IMR-90 (cell line): Measurements from ENCODE around the gene TIAM1. TPM values are rescaled to one million over a fixed set of nuclear protein-coding genes. Genes with fewer than 3 reads are reported as not detected.

Experiments
- ATAC-seq: fragments of 200-7000 bp; cut with Tn5 transposase; 2 replicates; pipeline ENCODE4 v1.9.1; 2020; ENCODE audit warnings: low read depth, mild to moderate bottlenecking, moderate library complexity
- BruUV-seq: library from RNA; stranded (reverse); fragments of 400-500 nt; replicated peaks from 2 replicates; lab custom pipeline; 2021; lab: Mats Ljungman, UMichigan
- CTCF ChIA-PET: fragments of 300-600 bp; formaldehyde crosslinking; extraction: SDS; loops from one replicate; lab custom pipeline; 2021; ENCODE audit warnings: antibody characterized with exemption; lab: Yijun Ruan, JAX
- POLR2A ChIA-PET: fragments of 300-600 bp; sonication (Branson Sonifier 250); formaldehyde crosslinking; loops from one replicate; lab custom pipeline; 2022; ENCODE audit warnings: antibody characterized with exemption; ENCODE audit not compliant: unreplicated experiment; lab: Charles Lee
- DNase-seq: peaks from one replicate; pipeline ENCODE4 v3.0.0; 2013
- H2AFZ ChIP-seq: replicated peaks from 2 replicates; pipeline ENCODE3; 2013; ENCODE audit warnings: low read length, mild to moderate bottlenecking; ENCODE audit not compliant: poor library complexity
- H2AK5ac ChIP-seq: 2 replicates; pipeline ENCODE4 v1.6.1; 2013; ENCODE audit warnings: low read depth, low read length, inconsistent platforms
- H2AK9ac ChIP-seq: replicated peaks from 2 replicates; pipeline ENCODE3; 2013; ENCODE audit warnings: mild to moderate bottlenecking, low read depth, low read length, moderate library complexity; ENCODE audit not compliant: poor library complexity
- H2BK120ac ChIP-seq: 2 replicates; pipeline ENCODE4 v1.6.1; 2013; ENCODE audit warnings: low read depth, low read length, inconsistent platforms
- H2BK15ac ChIP-seq: 3 replicates; pipeline ENCODE4 v1.6.1; 2013; ENCODE audit warnings: low read depth, low read length, inconsistent platforms
- H2BK20ac ChIP-seq: 2 replicates; pipeline ENCODE4 v1.6.1; 2013; ENCODE audit warnings: low read depth, mild to moderate bottlenecking, inconsistent platforms, low read length, moderate library complexity
- H2BK5ac ChIP-seq: 2 replicates; pipeline ENCODE4 v1.6.1; 2013; ENCODE audit warnings: mild to moderate bottlenecking, low read depth, low read length, inconsistent platforms; ENCODE audit not compliant: poor library complexity, severe bottlenecking
- H3K14ac ChIP-seq: replicated peaks from 2 replicates; pipeline ENCODE4 v1.6.1; 2013; ENCODE audit warnings: low read depth, low read length, inconsistent platforms
- H3K18ac ChIP-seq: 2 replicates; pipeline ENCODE4 v1.6.1; 2013; ENCODE audit warnings: low read depth, low read length, control low read depth
- H3K23ac ChIP-seq: 2 replicates; pipeline ENCODE4 v1.6.1; 2013; ENCODE audit warnings: low read depth, low read length, inconsistent platforms
- H3K27ac ChIP-seq: 2 replicates; pipeline ENCODE4 v1.5.1; 2013; ENCODE audit warnings: mild to moderate bottlenecking, control low read depth, low read length; ENCODE audit not compliant: insufficient read depth
- H3K27me3 ChIP-seq: 2 replicates; pipeline ENCODE4 v1.6.1; 2013; ENCODE audit warnings: low read length; ENCODE audit not compliant: control insufficient read depth, insufficient read depth
- H3K36me3 ChIP-seq: 2 replicates; pipeline ENCODE4 v1.6.1; 2013; ENCODE audit warnings: low read length, mixed read lengths; ENCODE audit not compliant: control insufficient read depth, insufficient read depth
- H3K4ac ChIP-seq: 2 replicates; pipeline ENCODE4 v1.6.1; 2013; ENCODE audit warnings: low read depth, low read length, inconsistent platforms
- H3K4me1 ChIP-seq: 2 replicates; pipeline ENCODE4 v1.6.1; 2013; ENCODE audit warnings: low read length, mixed read lengths; ENCODE audit not compliant: control insufficient read depth, insufficient read depth
- H3K4me2 ChIP-seq: 2 replicates; pipeline ENCODE4 v1.6.1; 2013; ENCODE audit warnings: low read depth, mild to moderate bottlenecking, control low read depth, low read length, moderate library complexity
- H3K4me3 ChIP-seq: 2 replicates; pipeline ENCODE4 v1.5.1; 2013; ENCODE audit warnings: low read depth, mild to moderate bottlenecking, control low read depth, low read length, moderate library complexity; ENCODE audit not compliant: insufficient read depth
- H3K56ac ChIP-seq: 2 replicates; pipeline ENCODE4 v1.6.1; 2013; ENCODE audit warnings: low read length, inconsistent platforms; ENCODE audit not compliant: insufficient read depth; ENCODE audit errors: extremely low read depth
- H3K79me1 ChIP-seq, 2 experiments: 2 replicates each; pipeline ENCODE4 v1.6.1; 2013; ENCODE audit warnings: low read length in 2 of 2, inconsistent platforms in 1 of 2, low read depth in 1 of 2
- H3K9ac ChIP-seq: 2 replicates; pipeline ENCODE4 v1.6.1; 2013; ENCODE audit warnings: low read depth, low read length, control low read depth
- H3K9me1 ChIP-seq: 2 replicates; pipeline ENCODE4 v1.6.1; 2013; ENCODE audit warnings: low read length, inconsistent platforms; ENCODE audit not compliant: insufficient read depth
- H3K9me3 ChIP-seq: 2 replicates; pipeline ENCODE4 v1.6.1; 2013; ENCODE audit warnings: low read length; ENCODE audit not compliant: control insufficient read depth, insufficient read depth
- H4K20me1 ChIP-seq: 2 replicates; pipeline ENCODE4 v1.6.1; 2013; ENCODE audit warnings: low read length, inconsistent platforms; ENCODE audit not compliant: insufficient read depth
- H4K5ac ChIP-seq: 2 replicates; pipeline ENCODE4 v1.6.1; 2013; ENCODE audit warnings: mild to moderate bottlenecking, low read depth, low read length, control low read depth
- H4K8ac ChIP-seq, 2 experiments: 2 replicates each; pipeline ENCODE4 v1.6.1; 2013; ENCODE audit warnings: low read depth in 2 of 2, low read length in 2 of 2, control low read depth in 1 of 2, inconsistent platforms in 1 of 2
- H4K91ac ChIP-seq: 2 replicates; pipeline ENCODE4 v1.6.1; 2013; ENCODE audit warnings: low read depth, low read length, inconsistent platforms; ENCODE audit not compliant: insufficient read depth
- CEBPB ChIP-seq: IDR thresholded peaks from 2 replicates; pipeline ENCODE4 v1.6.1; 2012; ENCODE audit warnings: low read depth, low read length, improper control_type of control experiment
- CHD1 ChIP-seq: IDR thresholded peaks from 2 replicates; pipeline ENCODE4 v1.6.1; 2012; ENCODE audit warnings: low read depth, low read length, improper control_type of control experiment
- MAFK ChIP-seq: IDR thresholded peaks from 2 replicates; pipeline ENCODE4 v1.6.1; 2012; ENCODE audit warnings: low read depth, low read length, improper control_type of control experiment
- MXI1 ChIP-seq: IDR thresholded peaks from 2 replicates; pipeline ENCODE4 v1.6.1; 2012; ENCODE audit warnings: low read depth, mild to moderate bottlenecking, low read length, moderate library complexity, borderline replicate concordance
- POLR2A ChIP-seq: IDR thresholded peaks from 2 replicates; pipeline ENCODE4 v1.6.1; 2012; ENCODE audit warnings: mild to moderate bottlenecking, low read depth, low read length
- RAD21 ChIP-seq: IDR thresholded peaks from 2 replicates; pipeline ENCODE4 v1.6.1; 2012; ENCODE audit warnings: low read length, improper control_type of control experiment
- RFX5 ChIP-seq: IDR thresholded peaks from 2 replicates; pipeline ENCODE4 v1.8.0; 2012; ENCODE audit warnings: low read depth, mild to moderate bottlenecking, low read length, moderate library complexity
- WGBS, 2 experiments: methylation state at CpG; one replicate each; pipeline versions ENCODE4 v1.1.5 to v1.1.7; 2013; ENCODE audit warnings: missing lambda C conversion rate in 2 of 2; ENCODE audit not compliant: insufficient read length in 1 of 2; ENCODE audit errors: extremely low coverage in 2 of 2; 5-methylcytosine and 5-hydroxymethylcytosine counted together
- dilution Hi-C: fragments of 300-500 bp; cut with HindIII; formaldehyde crosslinking; loops from one replicate; pipeline ENCODE4 v1.14.3; 2018; ENCODE audit warnings: low sequenced_read_pairs; ENCODE audit not compliant: unreplicated experiment
- in situ Hi-C: fragments of 300-500 bp; cut with MboI; formaldehyde crosslinking; loops from 3 replicates; pipeline ENCODE4 v1.14.3; 2019; ENCODE audit warnings: low sequenced_read_pairs, inconsistent platforms, mixed read lengths
- intact Hi-C: fragments of 100-400 bp; cut with micrococcal nuclease; formaldehyde crosslinking; loops from 2 replicates; pipeline ENCODE4 v1.10.0; 2022
- polyA plus RNA-seq, 3 experiments: library from polyadenylated mRNA; depleted of rRNA; stranded (reverse); fragments of >200 nt; gene quantifications; 2 replicates each; pipeline ENCODE4 v1.2.3, GENCODE V29; 2012; ENCODE audit warnings: low replicate concordance in 1 of 3
- total RNA-seq: library from RNA; depleted of rRNA; stranded (reverse); fragments of >200 nt; gene quantifications from 2 replicates; pipeline ENCODE4 v1.2.3, GENCODE V29; 2012
- TF ChIP-seq, protein P1 (sequence below): fragments of 150-350 bp; IDR thresholded peaks from 2 replicates; pipeline ENCODE4 v1.6.1; 2016; ENCODE audit warnings: low read depth, mild to moderate bottlenecking, low read length, moderate library complexity, borderline replicate concordance

The TIAM1 gene
- total and polyA plus RNA-seq, 2 of the 4 experiments (the other 2 are of a cell fraction): 2.9 to 9.3 TPM

DNA sequence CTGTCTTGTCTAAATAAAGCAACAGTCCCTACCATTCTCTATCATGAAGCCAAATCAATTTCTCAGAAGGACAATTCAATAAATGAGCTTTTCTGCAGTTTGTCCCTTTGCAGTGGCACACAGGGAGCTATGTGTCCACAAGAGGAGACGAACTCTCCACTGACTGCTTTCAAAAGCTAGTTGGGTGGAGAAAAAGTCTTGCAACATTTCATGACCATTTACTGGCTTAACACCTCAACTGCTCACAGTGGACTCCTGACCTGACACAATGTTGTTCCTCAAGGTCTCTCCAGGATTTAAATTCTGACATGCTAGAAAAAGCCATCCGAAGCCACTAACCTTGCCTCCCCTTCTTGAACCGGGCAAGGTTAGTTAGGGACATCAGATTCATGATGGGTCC lies 111.7 kb downstream of the TIAM1 start:
- ATAC-seq (no peak), DNase-seq (no peak)
- dilution Hi-C loops: no loop called here
- H2AFZ ChIP-seq: no peak overlapping the region
- H3K36me3 ChIP-seq: no peaks in the 10 kb centered on the region
- H2BK15ac ChIP-seq: no peak overlapping the region
- H3K27me3 ChIP-seq: no peaks in the 10 kb centered on the region
- ChIA-PET CTCF (no interaction called here), POLR2A (no interaction called here)
- no peak overlapping the region for H3K56ac ChIP-seq
- no peaks in the 10 kb centered on the region for H3K4me1 ChIP-seq
- H3K9me1 ChIP-seq: no peaks in the 10 kb centered on the region
- H3K79me1 ChIP-seq: no peaks in the 10 kb centered on the region
- no peak overlapping the region for H3K9ac ChIP-seq
- no peak overlapping the region for H2BK120ac ChIP-seq
- TF ChIP-seq MXI1 (no peak), RFX5 (no peak), MAFK (no peak), CEBPB (no peak), RAD21 (no peak), POLR2A (no peak), CHD1 (no peak)
- TF ChIP-seq, protein P1, sequence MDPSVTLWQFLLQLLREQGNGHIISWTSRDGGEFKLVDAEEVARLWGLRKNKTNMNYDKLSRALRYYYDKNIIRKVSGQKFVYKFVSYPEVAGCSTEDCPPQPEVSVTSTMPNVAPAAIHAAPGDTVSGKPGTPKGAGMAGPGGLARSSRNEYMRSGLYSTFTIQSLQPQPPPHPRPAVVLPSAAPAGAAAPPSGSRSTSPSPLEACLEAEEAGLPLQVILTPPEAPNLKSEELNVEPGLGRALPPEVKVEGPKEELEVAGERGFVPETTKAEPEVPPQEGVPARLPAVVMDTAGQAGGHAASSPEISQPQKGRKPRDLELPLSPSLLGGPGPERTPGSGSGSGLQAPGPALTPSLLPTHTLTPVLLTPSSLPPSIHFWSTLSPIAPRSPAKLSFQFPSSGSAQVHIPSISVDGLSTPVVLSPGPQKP: no peak
- no peak overlapping the region for H2BK5ac ChIP-seq
- no peak overlapping the region for H3K4me2 ChIP-seq
- H3K27ac ChIP-seq: no peak overlapping the region
- H3K14ac ChIP-seq: no peak overlapping the region
- in situ Hi-C loops: no loop called here
- no peak overlapping the region for H3K18ac ChIP-seq
- intact Hi-C loops: no loop called here
- WGBS, 2 experiments: no CpG with 5 or more reads among the region's 3 CpGs
- no peak overlapping the region for H2AK9ac ChIP-seq
- no peaks in the 10 kb centered on the region for H4K20me1 ChIP-seq
- H3K9me3 ChIP-seq: no peaks in the 10 kb centered on the region
- no TSS peak for BruUV-seq
- no peak overlapping the region for H3K4me3 ChIP-seq
- H2BK20ac ChIP-seq: no peak overlapping the region
- H3K4ac ChIP-seq: no peak overlapping the region
- H4K8ac ChIP-seq: no peak overlapping the region
- H4K5ac ChIP-seq: no peak overlapping the region
- H3K23ac ChIP-seq: no peak overlapping the region
- H4K91ac ChIP-seq: no peak overlapping the region
- no peak overlapping the region for H2AK5ac ChIP-seq
